H4 (cell line): ENCODE measurements around the gene KCNMA1. TPM values are rescaled to one million over a fixed set of nuclear protein-coding genes. Genes with fewer than 3 reads are reported as not detected.

Experiments
- DNase-seq: peaks from one replicate; pipeline ENCODE4 v3.0.0-alpha.2; 2015; ENCODE audit warnings: low spot score
- total RNA-seq: library from RNA; depleted of rRNA; stranded (reverse); fragments of >200 nt; shearing (Covaris generic); gene quantifications from 2 replicates; pipeline ENCODE4 v1.2.3, GENCODE V29; 2014

Gene KCNMA1
- total RNA-seq, 1 experiment from 2014 or later, result 8.4 TPM

DNA sequence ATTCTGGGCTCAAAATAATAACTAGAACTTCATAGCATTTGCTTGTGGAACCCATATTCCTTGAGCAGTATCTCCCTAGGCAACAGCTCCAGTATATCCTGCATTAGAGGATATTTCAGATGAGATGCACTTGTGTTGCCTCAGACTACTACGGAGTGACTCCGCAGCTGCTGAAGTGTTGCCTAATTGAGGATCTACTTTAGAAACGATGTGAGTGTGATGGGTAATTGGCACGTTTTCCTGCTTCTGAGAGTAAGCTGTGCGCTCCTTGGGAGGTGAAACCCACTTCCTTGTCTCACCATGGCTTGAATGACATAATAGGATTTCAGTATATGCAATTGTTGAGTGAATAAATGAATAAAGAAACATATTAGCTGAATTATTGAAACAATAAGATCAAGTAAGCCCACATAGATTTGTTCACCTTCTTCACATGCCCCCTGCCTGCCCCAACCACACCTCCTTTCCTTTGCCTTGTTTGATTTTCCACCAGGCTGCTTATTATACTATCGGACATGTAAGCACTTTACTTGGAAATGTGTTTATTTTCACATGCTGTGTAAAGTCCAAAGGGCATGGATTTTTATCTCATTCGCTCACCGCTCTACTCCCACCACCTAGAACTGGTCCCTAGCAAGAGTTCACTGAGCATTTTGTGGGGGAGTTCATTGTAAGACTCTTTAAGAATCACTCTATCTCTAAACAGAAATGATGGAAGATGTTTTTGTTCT, 303.8 kb downstream of the KCNMA1 start:
- no peak for DNase-seq

DNA sequence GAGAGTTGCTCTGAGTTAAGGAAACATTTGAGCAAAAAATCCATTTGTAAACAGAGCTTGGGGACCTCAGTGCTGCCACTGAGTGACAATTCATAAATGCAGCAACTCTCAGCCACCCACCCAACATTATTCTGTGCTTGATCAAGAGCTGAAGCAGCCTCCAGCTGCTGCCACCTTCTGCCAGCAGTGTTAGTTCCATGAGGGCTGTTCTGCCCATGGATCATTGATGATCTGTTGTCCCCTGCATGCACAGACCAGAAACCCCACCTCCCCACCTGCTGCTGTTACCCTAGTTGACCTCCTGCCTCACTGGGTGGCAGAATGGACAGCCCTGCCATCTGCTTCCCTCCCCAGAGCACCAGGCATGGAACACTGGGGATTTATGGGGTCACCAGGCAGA, 305.4 kb downstream of the KCNMA1 start:
- DNase-seq, result no peak

DNA sequence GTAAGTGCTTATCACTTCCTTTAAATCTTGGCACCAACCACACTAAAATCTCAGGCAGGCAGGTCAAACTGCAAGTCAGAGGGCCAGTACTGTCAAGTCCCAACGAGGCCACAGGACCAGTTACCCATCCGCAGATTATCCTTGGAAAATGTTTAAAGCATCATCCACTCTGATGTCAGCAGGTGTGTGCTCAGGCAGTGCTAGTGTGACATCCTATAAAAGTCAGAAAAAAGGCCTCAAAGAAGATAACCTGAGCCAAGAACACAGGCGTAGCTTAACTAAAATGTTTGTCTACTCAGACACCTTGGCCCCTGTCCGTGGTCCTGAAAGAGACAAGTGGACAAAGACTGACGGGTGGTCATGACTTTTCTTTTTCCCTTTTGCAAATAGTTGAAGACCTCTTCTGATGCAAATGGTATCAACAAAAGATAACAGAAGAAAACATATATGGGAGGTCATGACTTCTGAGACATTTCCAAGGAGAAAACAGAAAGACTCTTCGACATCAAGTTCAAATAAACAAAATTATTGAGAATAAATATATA, 309.3 kb downstream of the KCNMA1 start:
- peak; percentile 19 for DNase-seq

DNA sequence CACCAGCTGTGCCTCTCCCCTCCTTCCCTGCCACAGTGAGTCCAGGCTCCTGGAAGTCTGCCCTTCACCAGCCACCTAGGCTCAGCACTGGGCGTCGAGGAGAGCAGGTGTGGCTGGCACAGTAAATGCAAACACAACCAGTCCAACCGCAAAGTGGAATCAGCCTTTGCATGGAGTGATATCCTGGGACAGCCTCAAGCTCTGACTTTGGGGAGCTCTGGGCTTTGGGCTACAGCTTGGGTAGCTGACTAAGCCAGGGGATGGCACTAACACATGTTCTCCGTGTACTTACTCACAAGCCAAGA, 312.4 kb downstream of the KCNMA1 start:
- DNase-seq, result no peak

DNA sequence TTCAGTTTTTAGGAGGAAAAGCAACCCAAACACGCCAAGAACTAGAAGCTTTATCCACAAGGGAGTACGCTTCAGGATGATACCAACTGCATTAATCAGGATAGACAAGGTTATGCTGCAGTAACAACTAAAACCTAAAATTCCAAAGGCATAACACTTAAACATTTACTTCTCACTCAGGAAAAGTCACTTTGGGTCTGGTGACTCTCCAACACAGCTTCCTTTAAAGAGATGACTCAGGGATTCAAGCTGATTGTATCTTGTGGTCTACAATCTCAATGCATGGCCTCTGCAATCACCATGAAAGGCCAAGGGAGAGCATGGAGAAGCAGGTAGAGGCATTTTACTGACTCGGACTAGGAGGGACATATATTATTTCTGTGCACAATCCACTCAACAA, 315.8 kb downstream of the KCNMA1 start:
- DNase-seq, result no peak

DNA sequence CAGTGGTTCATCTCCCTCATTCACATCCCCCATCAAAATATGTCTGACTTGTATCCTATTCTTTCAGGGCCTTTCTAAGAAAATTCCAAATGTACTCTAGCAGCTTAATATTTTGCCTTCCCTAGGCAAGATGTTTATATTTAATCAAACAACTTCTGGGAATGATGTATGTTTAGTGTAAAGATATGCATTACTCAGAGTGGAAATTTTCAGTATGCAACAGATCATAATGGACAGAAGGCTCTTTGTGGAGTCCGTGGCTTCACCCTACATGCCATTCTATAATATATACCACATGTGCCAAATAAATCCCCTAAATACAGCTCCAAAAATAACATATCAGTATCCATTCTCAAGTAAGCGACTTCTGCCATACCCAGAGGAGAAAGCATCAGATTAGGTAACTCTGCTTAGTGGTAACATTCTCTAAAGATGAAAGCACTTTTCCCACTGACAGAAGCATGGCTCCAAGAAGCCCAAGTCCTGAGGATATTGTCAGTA, 316.6 kb downstream of the KCNMA1 start:
- peak; percentile 21 for DNase-seq

DNA sequence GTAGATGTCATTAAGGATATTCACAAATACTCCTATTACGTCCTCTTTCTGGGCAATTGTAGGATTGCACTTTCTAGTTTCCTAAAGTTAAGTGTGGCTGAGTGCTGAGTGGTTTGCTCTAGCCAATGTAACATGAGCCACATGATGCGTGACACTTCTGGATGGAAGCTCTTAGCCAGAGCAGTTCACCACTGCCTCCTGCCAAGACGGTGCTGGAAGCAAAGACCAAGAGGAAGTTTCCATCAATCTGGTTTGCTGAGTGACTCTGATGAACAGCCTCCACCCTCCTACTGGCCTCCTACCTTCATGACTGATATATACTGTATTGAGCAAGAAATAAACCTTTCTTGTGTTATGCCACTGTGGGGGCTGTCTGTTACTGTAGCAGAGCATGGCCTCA, 318.1 kb downstream of the KCNMA1 start:
- peak; percentile 16 for DNase-seq

DNA sequence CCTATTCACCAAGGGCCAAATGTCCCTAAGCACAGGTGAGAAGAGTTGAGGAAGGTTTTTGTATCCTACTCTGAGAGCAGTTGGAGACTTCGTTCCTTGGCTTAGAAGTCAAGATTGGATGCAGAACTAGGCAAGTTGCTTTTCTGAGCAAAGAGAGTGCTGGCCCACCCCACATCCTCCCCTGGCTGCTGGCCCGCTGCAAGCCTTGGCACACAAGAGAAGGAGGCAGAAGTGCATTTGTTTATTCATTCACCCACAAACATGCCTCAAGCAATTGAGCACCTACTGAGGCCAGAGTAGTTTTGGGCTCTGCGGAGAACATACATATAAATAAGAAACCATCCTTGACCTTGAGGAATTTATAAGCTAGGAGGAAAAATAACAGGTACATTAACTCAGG, 318.9 kb downstream of the KCNMA1 start:
- DNase-seq, result peak; percentile 37

DNA sequence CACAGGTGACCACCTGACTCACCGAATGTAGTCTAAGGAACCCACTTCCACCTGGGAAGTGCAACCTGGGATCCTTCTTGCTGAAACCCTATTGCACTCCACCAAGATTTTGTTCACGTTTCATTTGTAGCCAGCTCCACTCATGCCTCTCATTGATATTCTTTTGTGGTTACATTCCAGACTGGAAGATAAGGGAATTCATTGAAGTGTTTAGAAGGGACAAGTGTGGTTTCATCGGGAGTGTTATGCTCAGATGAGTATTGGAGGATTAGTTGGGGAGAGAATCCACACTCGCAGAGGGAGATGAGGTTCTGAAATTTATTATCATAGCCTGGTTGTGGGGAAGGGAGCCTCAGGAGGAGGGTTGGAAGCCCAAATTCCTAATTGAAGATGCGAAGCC, 320.4 kb downstream of the KCNMA1 start:
- no peak for DNase-seq

DNA sequence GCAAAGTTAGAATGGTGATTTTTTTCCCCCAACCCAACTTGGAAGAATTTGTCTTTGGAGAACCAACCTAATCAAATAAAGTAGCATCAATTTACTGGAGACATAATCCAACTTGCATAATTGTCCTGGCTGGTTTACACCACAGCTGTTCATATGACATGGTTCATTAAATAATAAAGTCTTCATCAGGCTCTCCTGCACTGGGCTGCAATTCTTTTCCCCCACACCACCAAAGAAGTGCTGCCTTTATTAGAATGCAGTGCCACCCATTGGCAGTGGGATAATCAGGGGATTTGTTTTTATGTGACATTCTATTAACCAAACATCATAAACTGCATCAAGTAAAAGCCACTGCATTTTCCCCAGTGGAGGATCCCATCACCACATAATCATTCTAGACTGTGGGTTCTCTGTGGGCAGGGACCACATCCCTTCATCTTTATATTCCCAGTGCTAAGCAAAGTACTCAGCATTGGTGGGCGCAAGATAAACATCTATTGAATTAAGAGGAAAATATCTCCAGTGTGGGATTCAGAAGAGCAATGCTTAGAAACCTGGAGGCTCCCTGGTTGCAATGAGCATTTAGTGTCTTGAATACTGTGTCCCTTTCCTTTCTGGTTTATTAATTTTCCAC, 322.0 kb downstream of the KCNMA1 start:
- no peak for DNase-seq

DNA sequence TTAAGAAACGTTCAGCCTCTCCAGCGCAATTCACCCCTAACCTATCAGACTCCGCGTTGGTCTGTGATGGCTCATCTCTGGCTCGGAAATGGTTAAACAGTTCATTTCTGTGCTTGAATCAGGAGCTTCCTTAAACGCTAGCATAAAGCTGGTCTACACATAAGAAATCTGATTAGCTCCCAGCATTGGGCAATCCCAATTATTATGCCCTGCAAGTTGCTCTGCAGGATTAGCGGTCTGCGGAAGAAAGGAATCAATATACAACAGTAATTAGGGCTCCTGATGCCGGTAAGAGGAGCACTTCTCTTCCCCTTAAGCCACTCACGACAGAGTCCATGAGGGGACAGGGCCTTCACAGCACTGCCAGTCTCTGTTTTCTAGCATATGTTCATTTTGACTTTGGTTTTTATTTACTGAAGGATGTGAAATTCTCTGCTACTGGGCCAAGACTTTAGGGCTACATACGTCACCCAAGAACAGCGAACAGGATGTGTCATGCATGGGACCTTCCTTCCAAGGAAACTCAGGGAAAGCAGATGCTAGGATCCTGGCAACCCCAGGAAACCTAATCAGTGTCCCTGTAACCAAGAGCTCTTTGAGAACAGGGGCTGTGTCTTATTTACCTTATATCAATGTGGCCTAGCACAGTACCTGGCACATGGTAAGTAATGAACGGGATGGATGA, 324.4 kb downstream of the KCNMA1 start:
- no peak for DNase-seq

DNA sequence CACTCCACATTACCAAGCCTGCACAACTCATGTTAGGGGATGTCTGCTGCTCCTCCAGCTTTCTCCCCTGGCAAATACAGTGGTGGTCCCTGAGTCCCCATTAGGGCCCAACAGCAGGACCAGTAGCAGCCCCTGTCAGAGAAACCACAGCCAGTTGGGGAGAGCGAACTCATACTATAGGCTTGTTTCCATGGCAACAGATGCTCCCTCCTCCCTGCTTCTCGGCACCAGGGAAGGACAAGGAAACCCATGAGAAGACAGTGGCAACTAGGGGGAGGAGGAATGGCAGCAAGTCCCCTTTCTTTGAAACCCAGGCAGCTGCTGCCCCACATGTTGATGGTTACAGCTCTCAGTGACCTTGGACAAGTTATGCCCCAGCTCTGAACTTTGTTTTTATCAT, 326.4 kb downstream of the KCNMA1 start:
- no peak for DNase-seq

DNA sequence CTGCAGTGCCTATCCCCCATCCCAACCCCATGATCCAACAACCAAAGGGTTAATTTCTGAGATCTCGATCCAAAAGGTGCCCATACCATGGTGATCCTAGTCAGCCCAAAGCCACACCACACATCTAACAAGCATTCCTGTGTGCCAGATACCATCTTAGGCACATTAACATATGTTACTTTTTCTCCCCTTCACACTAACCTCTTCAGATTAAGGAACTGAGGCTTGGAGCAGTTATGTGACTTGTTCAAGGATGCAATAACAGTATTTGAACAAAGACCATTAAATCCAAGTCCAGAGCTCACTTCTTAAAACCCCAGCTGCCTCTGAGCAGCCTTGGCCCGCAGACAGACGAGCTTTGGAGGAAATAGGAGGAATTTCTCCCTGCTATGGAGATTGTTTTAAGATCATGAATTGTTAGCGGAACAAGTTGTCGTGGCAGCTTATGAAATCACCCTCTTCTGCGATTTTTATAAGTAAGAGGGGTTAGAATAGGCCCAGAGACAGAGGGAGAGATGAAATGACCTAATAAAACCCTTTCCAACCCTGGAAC, 327.2 kb downstream of the KCNMA1 start:
- DNase-seq, result no peak

DNA sequence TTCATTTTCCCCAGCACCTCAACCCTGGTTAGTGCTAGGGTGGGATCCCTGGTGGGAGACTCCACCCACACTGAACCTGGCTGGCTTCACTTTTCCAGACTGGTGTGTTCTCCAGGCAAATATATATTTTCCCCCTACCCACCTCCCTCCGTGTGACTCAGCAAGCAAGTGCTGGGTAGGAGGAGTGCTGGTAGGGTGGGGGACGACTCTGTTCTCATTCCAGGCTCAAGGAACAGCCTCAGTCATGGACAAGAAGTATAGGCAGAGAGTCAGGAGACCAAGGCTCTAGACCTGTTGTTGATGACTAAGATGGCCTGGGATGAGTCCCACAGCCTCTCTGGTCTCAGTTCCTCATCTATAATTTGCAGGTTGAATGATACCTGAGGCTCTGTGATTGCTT, 328.1 kb downstream of the KCNMA1 start:
- no peak for DNase-seq

DNA sequence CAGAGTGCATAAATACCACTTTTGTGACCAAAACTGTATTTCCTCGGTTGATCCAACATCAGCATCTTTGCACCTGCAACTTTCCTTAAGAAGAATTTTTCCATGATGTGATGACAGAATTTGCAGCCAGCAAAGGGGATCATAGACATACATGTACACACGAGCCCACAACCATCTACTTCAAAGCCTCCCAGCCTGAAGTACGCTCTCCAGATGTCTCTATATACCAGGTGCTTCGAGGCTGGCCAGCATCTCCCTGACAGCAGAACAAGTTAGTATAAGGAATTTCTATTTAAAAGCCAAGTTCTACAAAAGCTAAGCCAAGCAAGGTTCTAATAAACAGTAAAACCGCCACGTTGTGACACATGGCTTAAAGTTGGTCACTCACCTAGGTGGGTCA, 328.5 kb downstream of the KCNMA1 start:
- no peak for DNase-seq

DNA sequence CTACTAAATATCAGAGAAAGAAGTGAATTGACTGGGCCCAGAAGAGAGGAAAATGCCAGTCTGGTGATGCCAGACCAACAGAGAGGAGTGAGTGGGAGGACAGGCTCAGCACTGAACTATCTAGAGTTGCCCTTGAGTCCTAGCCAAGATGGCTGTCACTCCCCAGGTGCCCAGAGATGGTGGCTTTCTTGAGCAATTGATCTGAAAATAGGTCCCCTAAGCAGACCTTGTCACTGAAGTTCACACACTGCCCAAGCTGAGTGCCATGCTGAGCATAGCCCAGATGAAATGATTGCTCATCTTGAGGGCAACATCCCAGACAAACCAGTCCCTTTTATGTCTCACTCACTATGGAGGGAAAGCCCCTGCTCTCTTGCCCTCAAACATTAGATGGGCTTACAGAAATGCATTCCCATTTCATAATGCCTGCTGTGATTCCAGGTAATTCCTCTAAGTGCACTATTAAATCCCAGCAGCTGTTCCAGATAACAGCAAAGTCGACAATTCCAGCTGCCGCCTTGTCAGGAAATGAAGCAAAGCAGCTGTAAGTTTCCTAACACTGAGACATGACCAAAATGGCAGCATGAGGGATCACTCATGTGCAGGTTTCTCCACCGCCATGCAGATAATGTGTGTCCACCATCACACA, 329.4 kb downstream of the KCNMA1 start:
- no peak for DNase-seq

DNA sequence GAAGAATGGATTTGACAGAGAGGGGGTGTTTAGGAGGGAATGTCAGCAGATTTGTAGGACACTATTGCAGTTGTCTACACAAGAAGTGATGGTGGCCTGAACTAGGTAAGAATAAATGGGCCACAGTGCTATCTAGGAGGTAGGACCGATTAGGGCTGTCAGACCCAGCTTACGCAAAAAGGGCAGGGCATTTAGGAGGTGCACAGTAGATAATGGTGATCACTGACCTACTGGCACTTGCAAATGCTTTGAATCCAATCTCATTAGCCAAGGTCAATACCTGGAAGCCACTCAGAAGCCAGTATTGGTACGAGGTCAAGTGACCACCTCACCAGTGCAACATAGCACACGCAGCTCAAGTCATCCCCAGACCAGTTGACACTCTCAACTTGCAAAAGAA, 330.9 kb downstream of the KCNMA1 start:
- DNase-seq, result no peak

DNA sequence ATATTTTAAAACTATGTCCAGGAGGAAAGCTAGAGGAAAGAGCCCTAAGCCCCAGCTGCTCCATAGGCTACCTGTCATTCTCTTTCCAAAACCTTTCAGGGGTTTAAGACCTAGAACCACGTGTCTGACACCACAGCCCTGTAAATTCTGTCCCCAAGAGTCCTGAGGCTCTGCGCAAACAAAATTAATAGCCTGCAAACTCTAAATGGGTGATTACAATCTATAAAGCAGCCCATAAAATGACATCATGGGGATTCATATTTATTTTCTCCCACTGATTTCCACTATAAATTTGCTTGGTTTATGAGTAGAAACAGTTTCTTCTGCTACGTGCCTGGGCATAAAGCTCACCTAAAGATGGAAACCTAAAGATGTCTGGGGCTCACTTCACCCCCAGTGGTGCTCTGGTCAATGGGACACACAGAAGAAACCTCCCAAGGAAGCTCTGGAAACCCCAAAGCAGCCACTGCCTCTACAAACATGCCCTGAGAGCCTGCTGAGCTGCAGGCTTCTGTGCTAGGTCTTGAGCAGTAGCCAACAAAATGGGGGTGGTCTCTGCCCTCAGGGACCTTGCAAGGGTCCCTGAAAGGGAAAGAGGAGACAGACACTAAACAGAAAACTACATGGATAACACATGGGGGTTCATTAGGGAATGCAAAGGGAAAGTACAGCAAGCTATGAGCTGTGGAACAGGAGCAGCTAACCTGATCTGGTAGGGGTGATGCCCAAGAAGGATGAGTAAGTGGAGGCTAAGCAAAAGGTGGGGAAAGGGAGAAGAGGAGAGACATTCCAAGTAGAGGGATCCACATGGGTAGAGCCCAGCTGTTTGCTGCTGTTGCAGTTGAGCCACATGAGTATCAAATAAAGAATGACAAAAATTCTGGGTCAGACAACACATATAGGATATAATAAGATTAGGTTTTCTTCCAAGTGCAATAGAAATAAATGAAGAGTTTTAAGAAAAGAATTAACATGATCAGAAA, 331.7 kb downstream of the KCNMA1 start:
- no peak for DNase-seq

DNA sequence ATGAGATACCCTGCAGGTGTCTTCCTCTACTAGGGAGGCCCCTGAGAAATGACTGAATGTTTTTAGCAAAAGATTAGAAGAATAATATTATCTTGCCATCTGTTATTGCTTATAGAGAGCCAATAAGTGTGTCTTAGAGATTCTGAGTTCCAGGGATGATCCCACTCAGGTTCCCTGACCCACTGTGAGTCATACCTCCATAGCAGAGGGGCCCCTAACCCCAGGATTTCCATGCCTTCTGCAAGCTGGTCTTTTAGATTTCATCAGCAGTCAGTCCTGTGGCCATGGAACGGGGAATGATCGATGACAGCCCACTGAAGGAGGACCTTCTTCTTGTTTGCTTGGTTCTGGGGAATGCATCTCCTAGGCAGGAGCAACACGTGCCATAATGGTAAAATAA, 333.4 kb downstream of the KCNMA1 start:
- no peak for DNase-seq

DNA sequence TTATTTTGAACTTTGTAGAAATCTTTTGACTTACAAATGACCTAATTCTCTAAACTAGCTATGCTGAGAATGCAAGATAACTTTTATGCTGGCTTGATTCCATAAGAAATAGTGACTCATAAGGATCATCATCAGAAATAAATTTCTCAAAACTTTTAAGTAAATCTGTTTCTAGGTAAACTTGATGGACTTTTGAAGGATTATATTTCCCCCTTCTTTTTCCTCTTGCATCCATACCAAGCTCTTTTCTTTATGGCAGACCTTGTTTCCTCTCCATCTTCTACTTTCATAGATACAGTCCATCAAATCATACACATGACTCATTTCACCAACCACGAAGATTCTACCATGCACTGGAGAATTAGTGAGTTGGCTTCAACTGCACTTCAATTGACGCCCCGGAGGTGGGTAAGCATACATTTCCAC, 336.3 kb downstream of the KCNMA1 start:
- no peak for DNase-seq
